Astrocyte (in vitro differentiated cells and primary cell): ENCODE data around the gene BUD13.

Experiments
- CTCF ChIP-seq: IDR thresholded peaks from 2 replicates; pipeline ENCODE4 v1.5.1; 2011; ENCODE audit warnings: low read depth, mild to moderate bottlenecking, inconsistent platforms, low read length, moderate library complexity; ENCODE audit not compliant: insufficient read depth
- EZH2 ChIP-seq: IDR thresholded peaks from 2 replicates; pipeline ENCODE4 v1.6.1; 2012; ENCODE audit warnings: mild to moderate bottlenecking, low read length, inconsistent platforms; ENCODE audit not compliant: insufficient read depth

GRCh38 chr11:116787786-116788486, 15.1 kb upstream of the BUD13 start, which contains the start of gene ZPR1:
- TF ChIP-seq CTCF: no peak
- TF ChIP-seq EZH2: no peak
